A549 (cell line): ENCODE measurements around the gene PDIA3. TPM values are rescaled to one million over a fixed set of nuclear protein-coding genes. Genes with fewer than 3 reads are reported as not detected.

Experiments used
- ATAC-seq, 2 experiments: fragments of 200-7000 bp in 1 of 2; fragments of >200 bp in 1 of 2; cut with Nextera tagmentation in 1 of 2; cut with Tn5 transposase in 1 of 2; 3 replicates each; pipeline versions ENCODE4 v1.8.0 to v1.9.1; 2018 to 2020; ENCODE audit warnings: mild to moderate bottlenecking in 1 of 2, moderate library complexity in 1 of 2
- CTCF ChIA-PET: fragments of 300-600 bp; sonication (Branson Sonifier 250); formaldehyde crosslinking; extraction: SDS; loops from one replicate; lab custom pipeline; 2021; ENCODE audit warnings: antibody characterized with exemption, inconsistent platforms; lab: Yijun Ruan, JAX
- POLR2A ChIA-PET: fragments of 350-600 bp; formaldehyde crosslinking; extraction: SDS; loops from one replicate; lab custom pipeline; 2021; ENCODE audit warnings: antibody characterized with exemption, inconsistent platforms; lab: Yijun Ruan, JAX
- DNase-seq, 2 experiments: peaks; one replicate each; pipeline versions ENCODE4 v3.0.0 to v3.0.0-alpha.2; 2011 to 2016; ENCODE audit warnings: low read depth in 1 of 2, low spot score in 1 of 2
- FAIRE-seq: peaks from 2 replicates; lab custom pipeline; 2011; peaks lifted over from hg19 to GRCh38; lab: Jason Lieb, UNC
- H3K27ac ChIP-seq, 2 experiments: fragments of >200 bp; sonication (Bioruptor Twin); formaldehyde crosslinking; 3 replicates each; pipeline ENCODE4 v1.5.1; 2016 to 2017
- H3K4me1 ChIP-seq: fragments of >200 bp; sonication (Bioruptor Twin); formaldehyde crosslinking; 3 replicates; pipeline ENCODE4 v1.6.1; 2016
- H3K4me2 ChIP-seq: fragments of >200 bp; sonication (Bioruptor Twin); formaldehyde crosslinking; 3 replicates; pipeline ENCODE4 v1.6.1; 2016
- H3K4me3 ChIP-seq: fragments of >200 bp; sonication (Bioruptor Twin); formaldehyde crosslinking; 3 replicates; pipeline ENCODE4 v1.5.1; 2016
- H3K9me3 ChIP-seq: fragments of >200 bp; sonication (Bioruptor Twin); formaldehyde crosslinking; 3 replicates; pipeline ENCODE4 v1.6.1; 2016
- ATOH8 ChIP-seq: fragments of 250-450 bp; sonication (Bioruptor Pico); IDR thresholded peaks from 2 replicates; pipeline ENCODE4 v1.5.0; 2020; ENCODE audit warnings: low read depth, mild to moderate bottlenecking, moderate library complexity
- CEBPB ChIP-seq, 2 experiments: fragments of >200 bp in 1 of 2; sonication (Bioruptor Twin) in 1 of 2; formaldehyde crosslinking in 1 of 2; IDR thresholded peaks; 2 replicates each; pipeline ENCODE4 v1.6.1; 2012 to 2016
- CHD2 ChIP-seq: fragments of 150-350 bp; IDR thresholded peaks from 2 replicates; pipeline ENCODE4 v1.6.1; 2014; ENCODE audit warnings: low read length; ENCODE audit not compliant: partially characterized antibody
- CTCF ChIP-seq: fragments of >200 bp; sonication (Bioruptor Twin); formaldehyde crosslinking; IDR thresholded peaks from 3 replicates; pipeline ENCODE4 v1.5.1; 2016
- EHF ChIP-seq: fragments of 250-450 bp; sonication (Bioruptor Pico); IDR thresholded peaks from 2 replicates; pipeline ENCODE4 v1.5.0; 2020; ENCODE audit warnings: mild to moderate bottlenecking
- ELK1 ChIP-seq: fragments of 150-350 bp; IDR thresholded peaks from 2 replicates; pipeline ENCODE4 v1.6.1; 2014; ENCODE audit warnings: low read depth, mild to moderate bottlenecking, low read length
- ESRRA ChIP-seq: fragments of 150-350 bp; IDR thresholded peaks from 2 replicates; pipeline ENCODE4 v1.6.1; 2014; ENCODE audit warnings: mild to moderate bottlenecking, low read length, borderline replicate concordance
- FOXS1 ChIP-seq: fragments of 250-450 bp; sonication (Bioruptor Pico); IDR thresholded peaks from 2 replicates; pipeline ENCODE4 v1.5.0; 2020; ENCODE audit warnings: mild to moderate bottlenecking, moderate library complexity
- HMGXB4 ChIP-seq: fragments of 250-450 bp; sonication (Bioruptor Pico); IDR thresholded peaks from 2 replicates; pipeline ENCODE4 v1.5.0; 2021; ENCODE audit warnings: mild to moderate bottlenecking, moderate library complexity, borderline replicate concordance
- HOXB13 ChIP-seq: fragments of 250-450 bp; sonication (Bioruptor Pico); IDR thresholded peaks from 2 replicates; pipeline ENCODE4 v1.5.0; 2020; ENCODE audit warnings: low read depth, mild to moderate bottlenecking, moderate library complexity
- KDM1A ChIP-seq: fragments of 200-600 bp; sonication (generic); IDR thresholded peaks from 2 replicates; pipeline ENCODE4 v1.6.1; 2016; ENCODE audit warnings: low read depth, mild to moderate bottlenecking
- KDM5A ChIP-seq: fragments of 200-600 bp; sonication (generic); IDR thresholded peaks from 2 replicates; pipeline ENCODE4 v1.6.1; 2016; ENCODE audit warnings: antibody characterized with exemption, mild to moderate bottlenecking
- MAFK ChIP-seq: fragments of 450-650 bp; IDR thresholded peaks from 2 replicates; pipeline ENCODE4 v1.6.1; 2014; ENCODE audit not compliant: partially characterized antibody
- MAZ ChIP-seq: fragments of 150-350 bp; IDR thresholded peaks from 2 replicates; pipeline ENCODE4 v1.6.1; 2014; ENCODE audit warnings: antibody characterized with exemption, low read depth, low read length, borderline replicate concordance
- NFE2L2 ChIP-seq: fragments of 150-350 bp; conservative IDR thresholded peaks from 2 replicates; pipeline ENCODE4 v1.6.1; 2014; ENCODE audit warnings: low read length
- POLR2AphosphoS2 ChIP-seq: conservative IDR thresholded peaks from 2 replicates; pipeline ENCODE4 v1.6.1; 2012; ENCODE audit warnings: low read length, improper control_type of control experiment, inconsistent platforms
- RAD21 ChIP-seq, 2 experiments: fragments of >200 bp in 1 of 2; sonication (Bioruptor Twin) in 1 of 2; formaldehyde crosslinking in 1 of 2; IDR thresholded peaks in 1 of 2; conservative IDR thresholded peaks in 1 of 2; 2 replicates in 1 of 2; 3 replicates in 1 of 2; pipeline ENCODE4 v1.6.1; 2012 to 2018; ENCODE audit warnings: inconsistent platforms in 1 of 2
- RFX5 ChIP-seq: fragments of 450-650 bp; IDR thresholded peaks from 2 replicates; pipeline ENCODE4 v1.7.1; 2014; ENCODE audit warnings: antibody characterized with exemption, mild to moderate bottlenecking, moderate library complexity
- SREBF2 ChIP-seq: fragments of 450-650 bp; IDR thresholded peaks from 2 replicates; pipeline ENCODE4 v1.6.1; 2014; ENCODE audit warnings: mild to moderate bottlenecking, moderate library complexity
- ZC3H11A ChIP-seq: fragments of 450-650 bp; IDR thresholded peaks from 2 replicates; pipeline ENCODE4 v1.6.1; 2014; ENCODE audit warnings: antibody characterized with exemption, mild to moderate bottlenecking
- ZNF302 ChIP-seq: fragments of 250-450 bp; sonication (Bioruptor Pico); IDR thresholded peaks from 2 replicates; pipeline ENCODE4 v1.9.0; 2021; ENCODE audit warnings: inconsistent platforms, mild to moderate bottlenecking, moderate library complexity
- WGBS: methylation state at CpG from one replicate; pipeline ENCODE4 v1.1.6; 2017; ENCODE audit errors: missing lambda C conversion rate; 5-methylcytosine and 5-hydroxymethylcytosine counted together
- polyA plus RNA-seq, 4 experiments: library from polyadenylated mRNA; depleted of rRNA in 3 of 4; stranded (reverse); fragments of >200 nt; fragmentation: RNase III in 1 of 4; extraction: RNeasy Plus Mini Kit Qiagen cat#74134 plus additional on column Dnase treatment in 1 of 4; gene quantifications; 2 replicates in 3 of 4; 3 replicates in 1 of 4; pipeline ENCODE4 v1.2.3, GENCODE V29; 2011 to 2017

Gene PDIA3
- polyA plus RNA-seq, 2 of the 4 experiments (the other 2 are of a cell fraction): 208 to 257 TPM

GRCh38 chr15:43795997-43796396, 49.8 kb downstream of the PDIA3 start (continued):
- no peak for TF ChIP-seq CHD2

- Histone ChIP-seq H3K4me3 (no peak overlapping the region), H3K4me1 (peaks cover 30% of the 10 kb centered on the region; the same call in 2 of the 3 replicates), H3K9me3 (no peaks in the 10 kb centered on the region), H3K27ac (no peak overlapping the region), H3K4me2 (no peak overlapping the region)
- TF ChIP-seq ZNF302 (CRISPR knock-in tag) (no peak), ESRRA (no peak), POLR2AphosphoS2 (no peak), MAZ (no peak), ATOH8 (CRISPR knock-in tag) (no peak), RFX5 (no peak), EHF (CRISPR knock-in tag) (no peak)
- no peak for FAIRE-seq
- ChIA-PET CTCF (interaction anchor here (3.3 kb wide), 1 partner anchor 19 kb away, joined by 11 read pairs; the partner anchor contains the start of gene ELL3), POLR2A (interaction anchor here (2.3 kb wide), 1 partner anchor 28 kb away, joined by 5 read pairs; the partner anchor contains the start of gene MFAP1)
- ATAC-seq: no peak
- no peak for DNase-seq
- 89% methylated on average over 3 of the region's 3 CpGs for WGBS
Observed at GRCh38 chr15:43796566-43796965, 50.3 kb downstream of the PDIA3 start.

GRCh38 chr15:43799209-43799944, 53.1 kb downstream of the PDIA3 start:
- H3K4me2 ChIP-seq: peak overlapping the region; percentile 26; the same call in 1 of the 3 replicates
- ChIA-PET CTCF (no interaction called here), POLR2A (interaction anchor here (0.5 to 1.5 kb wide), 2 partner anchors 22 to 313 kb away, joined by 3 to 4 read pairs; partner anchors contain the start of gene ELL3)
- peak overlapping the region; percentile 89 to 90; a peak in 4 of 6 replicates for H3K27ac ChIP-seq
- peaks cover 23% of the 10 kb centered on the region; the same call in 2 of the 3 replicates for H3K4me1 ChIP-seq
- TF ChIP-seq HOXB13 (CRISPR knock-in tag) (no peak), FOXS1 (CRISPR knock-in tag) (no peak), MAFK (no peak), EHF (CRISPR knock-in tag) (no peak), NFE2L2 (no peak), RFX5 (no peak), KDM5A (no peak), KDM1A (no peak), SREBF2 (no peak), RAD21 (conservative IDR thresholded peaks at IDR 0.05 in 1 of 2, IDR thresholded peaks at IDR 0.05 in 1 of 2) (no peak)
- peak; percentile 6 to 14; a peak in 2 of 6 replicates for ATAC-seq
- DNase-seq: no peak
- no peak for FAIRE-seq
- no peak overlapping the region for H3K4me3 ChIP-seq
- WGBS: 88% methylated on average over 16 of the region's 16 CpGs
- no peaks in the 10 kb centered on the region for H3K9me3 ChIP-seq

GRCh38 chr15:43799945-43800285, 53.7 kb downstream of the PDIA3 start, which contains the start of gene SERINC4:
SERINC4 (minus strand) TSS chr15:43800220; CDS start chr15:43799986, 234 bp downstream.
- Histone ChIP-seq H3K4me2 (peak within 1 kb of the TSS; percentile 82), H3K9me3 (no peaks in the 10 kb centered on the region), H3K27ac (peak within 1 kb of the TSS; percentile 89 to 90), H3K4me3 (peak within 1 kb of the TSS; percentile 89), H3K4me1 (peaks cover 20% of the 10 kb centered on the region; the same call in 2 of the 3 replicates)
- ATAC-seq (0 out of 6 replicates have a peak, but pooled peaks of 1 of the 2 experiments have one; percentile 1), DNase-seq (no peak), FAIRE-seq (no peak)
- TF ChIP-seq ZC3H11A (no peak), CTCF (no peak), ELK1 (no peak), CEBPB (IDR thresholded peaks at IDR 0.05) (no peak), HMGXB4 (no peak), ESRRA (no peak)
- CTCF ChIA-PET: no interaction called here
- POLR2A ChIA-PET: interaction anchor here (0.5 to 1.5 kb wide), 6 partner anchors 8 to 313 kb away, joined by 3 to 7 read pairs (median 4); partner anchors contain the start of genes ELL3, MFAP1 and SERF2
- 97% methylated on average over 6 of the region's 8 CpGs for WGBS
